H1 (cell line): ENCODE results near the gene S1PR1. TPM values are rescaled to one million over a fixed set of nuclear protein-coding genes. Genes with fewer than 3 reads are reported as not detected.

Experiments
- CTCF ChIA-PET: fragments of 300-600 bp; sonication (Branson Sonifier 250); formaldehyde crosslinking; loops from one replicate; lab custom pipeline; 2021; ENCODE audit not compliant: partially characterized antibody; lab: Charles Lee
- POLR2A ChIA-PET: fragments of 300-600 bp; sonication (Branson Sonifier 250); formaldehyde crosslinking; loops from one replicate; lab custom pipeline; 2021; ENCODE audit warnings: inconsistent platforms; ENCODE audit not compliant: partially characterized antibody; lab: Charles Lee
- DNase-seq, 2 experiments: peaks; one replicate each; pipeline versions ENCODE4 v3.0.0 to v3.0.0-alpha.2; 2010 to 2022; ENCODE audit warnings: low spot score in 2 of 2, low read depth in 1 of 2, mixed read lengths in 1 of 2
- FAIRE-seq: peaks from 2 replicates; lab custom pipeline; 2011; peaks lifted over from hg19 to GRCh38; lab: Jason Lieb, UNC
- H2AFZ ChIP-seq: 2 replicates; pipeline ENCODE4 v1.8.1; 2012; ENCODE audit warnings: low read length, inconsistent platforms
- H2AK5ac ChIP-seq: 2 replicates; pipeline ENCODE4 v1.6.1; 2013; ENCODE audit warnings: low read depth, low read length
- H2BK120ac ChIP-seq: replicated peaks from 2 replicates; pipeline ENCODE3; 2013; ENCODE audit warnings: low read depth, low read length, inconsistent platforms
- H2BK12ac ChIP-seq: 2 replicates; pipeline ENCODE4 v1.6.1; 2013; ENCODE audit warnings: low read depth, low read length
- H2BK15ac ChIP-seq: 2 replicates; pipeline ENCODE4 v1.6.1; 2013; ENCODE audit warnings: low read length
- H2BK20ac ChIP-seq: 2 replicates; pipeline ENCODE4 v1.6.1; 2013; ENCODE audit warnings: low read length
- H2BK5ac ChIP-seq: 2 replicates; pipeline ENCODE4 v1.6.1; 2013; ENCODE audit warnings: low read depth, low read length
- H3K14ac ChIP-seq: 2 replicates; pipeline ENCODE4 v1.6.1; 2013; ENCODE audit warnings: inconsistent platforms; ENCODE audit not compliant: insufficient read length
- H3K18ac ChIP-seq: 2 replicates; pipeline ENCODE4 v1.6.1; 2013; ENCODE audit warnings: low read length; ENCODE audit errors: extremely low read depth
- H3K23ac ChIP-seq: 2 replicates; pipeline ENCODE4 v1.6.1; 2013; ENCODE audit warnings: inconsistent platforms; ENCODE audit not compliant: insufficient read length
- H3K23me2 ChIP-seq: 2 replicates; pipeline ENCODE4 v1.6.1; 2013; ENCODE audit warnings: low read depth, low read length
- H3K27ac ChIP-seq: 2 replicates; pipeline ENCODE4 v1.6.1; 2011; ENCODE audit warnings: low read depth, low read length, inconsistent platforms
- H3K27me3 ChIP-seq, 4 experiments: replicated peaks in 1 of 4; 1 replicate in 1 of 4; 2 replicates in 3 of 4; pipeline versions ENCODE4 v1.6.1 to v1.8.1; 2011 to 2013; ENCODE audit warnings: low read length in 3 of 4, mild to moderate bottlenecking in 3 of 4, inconsistent platforms in 2 of 4, mixed read lengths in 2 of 4, moderate library complexity in 1 of 4; ENCODE audit not compliant: control insufficient read depth in 3 of 4, insufficient read depth in 3 of 4; ENCODE audit errors: extremely low read depth in 1 of 4
- H3K36me3 ChIP-seq, 4 experiments: 2 replicates each; pipeline versions ENCODE4 v1.6.1 to v1.8.1; 2011 to 2013; ENCODE audit warnings: mild to moderate bottlenecking in 4 of 4, low read length in 3 of 4, moderate library complexity in 2 of 4, control low read depth in 1 of 4, inconsistent platforms in 1 of 4; ENCODE audit not compliant: insufficient read depth in 4 of 4, control insufficient read depth in 2 of 4
- H3K4ac ChIP-seq: replicated peaks from 2 replicates; pipeline ENCODE3; 2013; ENCODE audit warnings: low read length, low read depth, mixed read lengths, inconsistent platforms; ENCODE audit not compliant: insufficient read length
- H3K4me1 ChIP-seq, 4 experiments: replicated peaks in 1 of 4; 1 replicate in 1 of 4; 2 replicates in 3 of 4; pipeline versions ENCODE4 v1.6.1 to v1.8.1; 2011 to 2013; ENCODE audit warnings: low read length in 3 of 4, inconsistent platforms in 2 of 4, mixed read lengths in 1 of 4; ENCODE audit not compliant: insufficient read depth in 4 of 4, control insufficient read depth in 3 of 4
- H3K4me2 ChIP-seq, 2 experiments: 2 replicates each; pipeline versions ENCODE4 v1.6.1 to v1.8.1; 2011 to 2013; ENCODE audit warnings: low read depth in 2 of 2, low read length in 2 of 2, control low read depth in 1 of 2, inconsistent platforms in 1 of 2, mild to moderate bottlenecking in 1 of 2; ENCODE audit not compliant: insufficient read depth in 1 of 2
- H3K4me3 ChIP-seq, 4 experiments: fragments of 200-600, 300-600 bp in 1 of 4; sonication (generic), shearing (Covaris generic), sonication (Bioruptor Twin) in 1 of 4; 2 replicates each; pipeline versions ENCODE4 v1.5.1 to v1.8.1; 2011 to 2016; ENCODE audit warnings: low read length in 4 of 4, low read depth in 3 of 4, control low read depth in 2 of 4, inconsistent platforms in 2 of 4, mild to moderate bottlenecking in 2 of 4, mixed read lengths in 1 of 4, moderate library complexity in 1 of 4; ENCODE audit not compliant: insufficient read depth in 2 of 4; ENCODE audit errors: extremely low read depth in 1 of 4
- H3K56ac ChIP-seq: replicated peaks from 2 replicates; pipeline ENCODE3; 2013; ENCODE audit warnings: low read depth, mild to moderate bottlenecking, mixed read lengths, low read length, inconsistent platforms; ENCODE audit not compliant: insufficient read length
- H3K79me1 ChIP-seq: 2 replicates; pipeline ENCODE4 v1.6.1; 2013; ENCODE audit warnings: low read depth, low read length, control low read depth
- H3K79me2 ChIP-seq, 2 experiments: 2 replicates each; pipeline versions ENCODE4 v1.6.1 to v1.8.1; 2012 to 2013; ENCODE audit warnings: low read length in 2 of 2, mild to moderate bottlenecking in 2 of 2, inconsistent platforms in 1 of 2; ENCODE audit not compliant: insufficient read depth in 2 of 2, control insufficient read depth in 1 of 2
- H3K9ac ChIP-seq, 4 experiments: replicated peaks in 1 of 4; 1 replicate in 1 of 4; 2 replicates in 3 of 4; pipeline versions ENCODE4 v1.6.1 to v1.8.1; 2011 to 2013; ENCODE audit warnings: low read depth in 3 of 4, low read length in 3 of 4, control low read depth in 2 of 4, mild to moderate bottlenecking in 2 of 4, moderate library complexity in 2 of 4, inconsistent platforms in 1 of 4; ENCODE audit errors: extremely low read depth in 1 of 4
- H3K9me3 ChIP-seq, 2 experiments: 2 replicates each; pipeline versions ENCODE4 v1.6.1 to v1.8.1; 2012 to 2013; ENCODE audit warnings: mild to moderate bottlenecking in 2 of 2, moderate library complexity in 2 of 2, control low read depth in 1 of 2, inconsistent platforms in 1 of 2, low read depth in 1 of 2, low read length in 1 of 2, mixed read lengths in 1 of 2; ENCODE audit not compliant: insufficient read depth in 2 of 2
- H4K20me1 ChIP-seq, 2 experiments: replicated peaks in 1 of 2; 2 replicates each; pipeline versions ENCODE3 to v1.8.1; 2011 to 2013; ENCODE audit warnings: inconsistent platforms in 2 of 2, low read length in 2 of 2, mild to moderate bottlenecking in 1 of 2; ENCODE audit not compliant: insufficient read depth in 2 of 2, control insufficient read depth in 1 of 2
- H4K5ac ChIP-seq: 2 replicates; pipeline ENCODE4 v1.6.1; 2013; ENCODE audit warnings: low read length, low read depth, mixed read lengths, inconsistent platforms; ENCODE audit not compliant: insufficient read length
- H4K8ac ChIP-seq: 2 replicates; pipeline ENCODE4 v1.8.0; 2013; ENCODE audit warnings: mild to moderate bottlenecking, moderate library complexity, low read length, inconsistent platforms; ENCODE audit not compliant: insufficient read depth; ENCODE audit errors: extremely low read depth
- H4K91ac ChIP-seq: replicated peaks from 2 replicates; pipeline ENCODE3; 2013; ENCODE audit warnings: low read length, mixed read lengths, inconsistent platforms; ENCODE audit not compliant: insufficient read length
- ATF2 ChIP-seq: IDR thresholded peaks from 2 replicates; pipeline ENCODE4 v1.6.1; 2012; ENCODE audit warnings: low read length, inconsistent platforms
- CHD1 ChIP-seq: IDR thresholded peaks from 2 replicates; pipeline ENCODE4 v1.6.1; 2012; ENCODE audit warnings: low read depth, low read length, improper control_type of control experiment
- CHD2 ChIP-seq: IDR thresholded peaks from 2 replicates; pipeline ENCODE4 v1.6.1; 2012; ENCODE audit warnings: low read length, improper control_type of control experiment
- CREB1 ChIP-seq: IDR thresholded peaks from 2 replicates; pipeline ENCODE4 v1.6.1; 2012; ENCODE audit warnings: inconsistent platforms
- EGR1 ChIP-seq: IDR thresholded peaks from 2 replicates; pipeline ENCODE4 v1.6.1; 2011; ENCODE audit warnings: low read depth, low read length, borderline replicate concordance
- EP300 ChIP-seq, 2 experiments: IDR thresholded peaks; 1 replicate in 1 of 2; 2 replicates in 1 of 2; pipeline ENCODE4 v1.6.1; 2011 to 2012; ENCODE audit warnings: low read depth in 2 of 2, low read length in 2 of 2, mild to moderate bottlenecking in 2 of 2, borderline replicate concordance in 1 of 2, inconsistent platforms in 1 of 2, moderate library complexity in 1 of 2
- EZH2 ChIP-seq: fragments of 200-600 bp; sonication (generic); IDR thresholded peaks from 2 replicates; pipeline ENCODE4 v1.7.1; 2012; ENCODE audit warnings: low read depth, mild to moderate bottlenecking, moderate library complexity, low read length, inconsistent platforms; ENCODE audit not compliant: severe bottlenecking
- GABPA ChIP-seq: IDR thresholded peaks from 2 replicates; pipeline ENCODE4 v1.6.1; 2011; ENCODE audit warnings: mild to moderate bottlenecking, low read length, moderate library complexity, borderline replicate concordance; ENCODE audit not compliant: insufficient read depth
- JUN ChIP-seq: IDR thresholded peaks from 2 replicates; pipeline ENCODE4 v1.6.1; 2011; ENCODE audit warnings: low read depth, mild to moderate bottlenecking, improper control_type of control experiment, low read length
- KDM5A ChIP-seq: fragments of 200-600 bp; IDR thresholded peaks from 2 replicates; pipeline ENCODE4 v1.7.1; 2012; ENCODE audit warnings: mild to moderate bottlenecking, low read length, inconsistent platforms, mixed read lengths
- SAP30 ChIP-seq: fragments of 300-600 bp; sonication (generic); IDR thresholded peaks from 2 replicates; pipeline ENCODE4 v1.7.1; 2012; ENCODE audit warnings: low read length, moderate library complexity, mild to moderate bottlenecking, inconsistent platforms; ENCODE audit not compliant: insufficient read depth, insufficient replicate concordance
- SIX5 ChIP-seq: IDR thresholded peaks from 2 replicates; pipeline ENCODE4 v1.6.1; 2011; ENCODE audit warnings: mild to moderate bottlenecking, low read depth, low read length
- WGBS, 2 experiments: shearing (Covaris generic) in 1 of 2; methylation state at CpG; one replicate each; pipeline versions ENCODE4 v1.1.6 to v1.1.7; 2013 to 2015; ENCODE audit warnings: low lambda C conversion rate in 2 of 2, mixed read lengths in 2 of 2, inconsistent platforms in 1 of 2, low coverage in 1 of 2, missing lambda C conversion rate in 1 of 2; ENCODE audit not compliant: insufficient replicate concordance in 2 of 2, insufficient coverage in 1 of 2, insufficient read length in 1 of 2; ENCODE audit errors: extremely low coverage in 1 of 2, missing lambda C conversion rate in 1 of 2; 5-methylcytosine and 5-hydroxymethylcytosine counted together
- polyA plus RNA-seq, 7 experiments: library from polyadenylated mRNA; depleted of rRNA in 3 of 7; stranded (reverse) in 5 of 7; unstranded in 2 of 7; fragments of >200 nt in 5 of 7; fragments of 200-250 nt in 2 of 7; gene quantifications; 1 replicate in 5 of 7; 2 replicates in 1 of 7; 4 replicates in 1 of 7; pipeline versions ENCODE4 v1.2.1 to v1.2.3, GENCODE V29; 2011 to 2013; ENCODE audit warnings: missing spikeins in 2 of 7, mixed read lengths in 2 of 7
- total RNA-seq: library from RNA; stranded (reverse); fragmentation: NEBNext Ultra II Directional; extraction: Animal tissue kit (Norgen Biotek cat#: 25700); gene quantifications from 2 replicates; pipeline ENCODE4 v1.2.1, GENCODE V29; 2021

Gene S1PR1
- total and polyA plus RNA-seq, 2 of the 8 experiments (the other 6 are each of a cell fraction or from before 2014, with no cell fraction given) = 3.5 to 5.5 TPM

GRCh38 chr1:101217148-101217547 lies 19.7 kb upstream of the S1PR1 start:
- Histone ChIP-seq H3K4me3 (no peak overlapping the region), H4K91ac (no peak overlapping the region), H2AK5ac (no peak overlapping the region), H3K23me2 (no peaks in the 10 kb centered on the region; the same call in 1 of the 2 replicates), H3K4me1 (peaks cover 0 to 3% (median 0%) of the 10 kb centered on the region in 4 experiments; a peak in 1 of 7 replicates), H2BK12ac (no peak overlapping the region), H2AFZ (no peak overlapping the region), H4K20me1 (no peaks in the 10 kb centered on the region), H3K18ac (no peak overlapping the region), H3K23ac (no peak overlapping the region), H4K8ac (no peak overlapping the region), H3K56ac (no peak overlapping the region), H3K9ac (no peak overlapping the region), H3K9me3 (no peaks in the 10 kb centered on the region), H2BK20ac (no peak overlapping the region), H3K27ac (no peak overlapping the region), H3K27me3 (no peaks in the 10 kb centered on the region), H2BK120ac (no peak overlapping the region), H3K14ac (no peak overlapping the region), H4K5ac (no peak overlapping the region), H3K4me2 (no peak overlapping the region), H3K36me3 (no peaks in the 10 kb centered on the region), H2BK15ac (no peak overlapping the region), H3K4ac (no peak overlapping the region), H3K79me2 (no peaks in the 10 kb centered on the region), H2BK5ac (no peak overlapping the region), H3K79me1 (no peaks in the 10 kb centered on the region)
- 89% methylated on average over 3 of the region's 3 CpGs; no CpG with 5 or more reads in 1 of the 2 experiments for WGBS, 2 experiments
- ChIA-PET POLR2A (interaction anchor here (1.6 kb wide), 1 partner anchor 19 kb away, joined by 4 read pairs; no protein-coding TSS in a partner anchor), CTCF (interaction anchor here (0.9 to 1.0 kb wide), 2 partner anchors 81 to 226 kb away, joined by 3 read pairs; no protein-coding TSS in a partner anchor)
- FAIRE-seq (no peak), DNase-seq (no peak)
- TF ChIP-seq KDM5A = no peak
- TF ChIP-seq CREB1 = no peak
- no peak for TF ChIP-seq SAP30
- no peak for TF ChIP-seq CHD1
- TF ChIP-seq GABPA = no peak
- TF ChIP-seq EGR1 = no peak
- no peak for TF ChIP-seq SIX5
- TF ChIP-seq EZH2 = no peak
- TF ChIP-seq ATF2 = no peak
- TF ChIP-seq CHD2 = no peak
- TF ChIP-seq JUN = no peak
- no peak for TF ChIP-seq EP300 (IDR thresholded peaks at IDR 0.05; ENCODE audit: borderline replicate concordance in 1 of 2, low read depth in 2 of 2, low read length in 2 of 2)
